ENCODE results near the gene NMUR1. TPM values are rescaled to one million over a fixed set of nuclear protein-coding genes. Genes with fewer than 3 reads are reported as not detected.
A peak's percentile ranks its signal among the peaks of the same experiment; 100 is the strongest.

Gene NMUR1
- total and polyA plus RNA-seq, 2 experiments from 2014 or later, result 0.29 to 0.59 TPM

DNA sequence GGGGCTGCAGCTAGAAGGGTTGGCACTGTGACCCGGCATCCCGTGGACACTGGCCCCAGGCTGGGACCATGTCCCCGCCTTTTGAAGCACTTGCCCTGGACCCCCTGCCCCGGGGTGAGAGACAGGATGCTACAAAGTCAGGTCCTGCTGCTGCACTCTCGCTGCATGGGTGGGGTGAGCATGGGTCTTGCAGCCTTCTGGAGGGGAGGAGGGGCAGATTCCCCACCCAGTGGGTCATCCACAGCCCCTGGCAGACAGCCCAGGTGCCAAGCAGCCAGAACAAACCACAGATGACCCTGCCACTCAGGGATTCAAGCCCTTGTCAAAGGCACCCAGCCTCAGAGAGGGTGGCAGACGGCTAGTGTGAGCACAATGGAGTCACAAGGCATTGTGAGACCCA, 5.7 kb upstream of the NMUR1 start:
- no peaks in the 10 kb centered on the region for H3K36me3 ChIP-seq (ENCODE audit: insufficient read depth)

More for the DNA sequence above, 5.7 kb upstream of the NMUR1 start:
- Mint-ChIP-seq H3K27ac (no peak overlapping the region), H3K36me3 (ENCODE audit: low read depth) (no peaks in the 10 kb centered on the region), H3K27me3 (ENCODE audit: insufficient read depth, low read depth, poor library complexity) (peaks cover 12% of the 10 kb centered on the region), H3K9me3 (no peaks in the 10 kb centered on the region), H3K4me1 (peaks cover 11% of the 10 kb centered on the region), H3K4me3 (no peak overlapping the region)
- Histone ChIP-seq H3K4me3 (no peak overlapping the region), H3K27ac (ENCODE audit: low read depth) (no peak overlapping the region), H3K9me2 (ENCODE audit: insufficient read depth) (no peaks in the 10 kb centered on the region), H3K27me3 (ENCODE audit: insufficient read depth) (peaks cover under 1% of the 10 kb centered on the region; the same call in 1 of the 2 replicates), H3K4me1 (ENCODE audit: insufficient read depth) (peaks cover 4% of the 10 kb centered on the region; the same call in 1 of the 2 replicates), H3F3A (replicated peaks; ENCODE audit: low read depth) (no peaks in the 10 kb centered on the region), H3K4me2 (no peak overlapping the region), H3K79me2 (replicated peaks; ENCODE audit: insufficient read depth) (no peaks in the 10 kb centered on the region), H2AFZ (peak overlapping the region; percentile 43; the same call in 1 of the 2 replicates), H4K20me1 (replicated peaks; ENCODE audit: insufficient read depth) (no peaks in the 10 kb centered on the region)
- DNase-seq (ENCODE audit: low spot score) (no peak), ATAC-seq (no peak)
- TF ChIP-seq NANOG (IDR thresholded peaks at IDR 0.05; ENCODE audit: borderline replicate concordance) (no peak), ZNF331 (CRISPR knock-in tag; IDR thresholded peaks at IDR 0.05; ENCODE audit: low read depth) (no peak), POLR2AphosphoS5 (IDR thresholded peaks at IDR 0.05; ENCODE audit: low read depth) (no peak), ZNF462 (CRISPR knock-in tag; IDR thresholded peaks at IDR 0.05) (no peak), STAT1 (IDR thresholded peaks at IDR 0.05; ENCODE audit: unreplicated experiment) (no peak), ZNF114 (CRISPR knock-in tag; IDR thresholded peaks at IDR 0.05) (no peak), JUNB (IDR thresholded peaks at IDR 0.05; ENCODE audit: unreplicated experiment) (no peak), EZH2phosphoT487 (IDR thresholded peaks at IDR 0.05; ENCODE audit: unreplicated experiment) (no peak), ETS1 (IDR thresholded peaks at IDR 0.05) (no peak), CREB1 (CRISPR knock-in tag; IDR thresholded peaks at IDR 0.05; ENCODE audit: low read depth) (no peak), EZH2 (IDR thresholded peaks at IDR 0.05; ENCODE audit: low read depth, unreplicated experiment) (no peak), CTCF (conservative IDR thresholded peaks at IDR 0.05; ENCODE audit: low read depth in 2 of 2) (no peak)
- TF ChIP-seq, protein P1, sequence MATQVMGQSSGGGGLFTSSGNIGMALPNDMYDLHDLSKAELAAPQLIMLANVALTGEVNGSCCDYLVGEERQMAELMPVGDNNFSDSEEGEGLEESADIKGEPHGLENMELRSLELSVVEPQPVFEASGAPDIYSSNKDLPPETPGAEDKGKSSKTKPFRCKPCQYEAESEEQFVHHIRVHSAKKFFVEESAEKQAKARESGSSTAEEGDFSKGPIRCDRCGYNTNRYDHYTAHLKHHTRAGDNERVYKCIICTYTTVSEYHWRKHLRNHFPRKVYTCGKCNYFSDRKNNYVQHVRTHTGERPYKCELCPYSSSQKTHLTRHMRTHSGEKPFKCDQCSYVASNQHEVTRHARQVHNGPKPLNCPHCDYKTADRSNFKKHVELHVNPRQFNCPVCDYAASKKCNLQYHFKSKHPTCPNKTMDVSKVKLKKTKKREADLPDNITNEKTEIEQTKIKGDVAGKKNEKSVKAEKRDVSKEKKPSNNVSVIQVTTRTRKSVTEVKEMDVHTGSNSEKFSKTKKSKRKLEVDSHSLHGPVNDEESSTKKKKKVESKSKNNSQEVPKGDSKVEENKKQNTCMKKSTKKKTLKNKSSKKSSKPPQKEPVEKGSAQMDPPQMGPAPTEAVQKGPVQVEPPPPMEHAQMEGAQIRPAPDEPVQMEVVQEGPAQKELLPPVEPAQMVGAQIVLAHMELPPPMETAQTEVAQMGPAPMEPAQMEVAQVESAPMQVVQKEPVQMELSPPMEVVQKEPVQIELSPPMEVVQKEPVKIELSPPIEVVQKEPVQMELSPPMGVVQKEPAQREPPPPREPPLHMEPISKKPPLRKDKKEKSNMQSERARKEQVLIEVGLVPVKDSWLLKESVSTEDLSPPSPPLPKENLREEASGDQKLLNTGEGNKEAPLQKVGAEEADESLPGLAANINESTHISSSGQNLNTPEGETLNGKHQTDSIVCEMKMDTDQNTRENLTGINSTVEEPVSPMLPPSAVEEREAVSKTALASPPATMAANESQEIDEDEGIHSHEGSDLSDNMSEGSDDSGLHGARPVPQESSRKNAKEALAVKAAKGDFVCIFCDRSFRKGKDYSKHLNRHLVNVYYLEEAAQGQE (IDR thresholded peaks at IDR 0.05; ENCODE audit: unreplicated experiment), result no peak
